ENCODE measurements around the gene NOC2L.

- TF ChIP-seq CTCF (IDR thresholded peaks at IDR 0.05), result no peak
- no peak for TF ChIP-seq POLR2A (IDR thresholded peaks at IDR 0.05)
Measured at GRCh38 chr1:963746-964525, 4.9 kb upstream of the NOC2L start.
